ENCODE data around the gene TOGARAM2.

DNA sequence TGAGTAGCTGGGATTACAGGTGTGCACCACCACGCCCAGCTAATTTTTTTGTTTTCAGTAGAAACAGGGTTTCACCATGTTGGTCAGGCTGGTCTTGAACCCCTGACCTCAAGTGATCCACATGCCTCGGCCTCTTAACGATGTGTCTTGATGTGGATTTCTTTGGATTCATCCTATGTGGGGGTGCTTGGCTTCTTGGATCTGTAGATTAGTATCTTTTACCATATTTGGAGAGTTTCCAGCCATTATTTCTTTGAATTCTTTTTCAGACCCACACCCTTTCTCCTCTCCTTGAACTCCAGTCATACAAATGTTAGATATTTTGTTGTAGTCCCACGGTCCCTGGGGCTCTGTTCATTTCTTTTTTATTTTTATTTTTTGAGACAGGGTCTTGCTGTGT lies 6.8 kb upstream of the TOGARAM2 start:
- no peak for TF ChIP-seq RFX5 (IDR thresholded peaks at IDR 0.05; ENCODE audit: borderline replicate concordance, low read depth, low read length)
- TF ChIP-seq JUND (IDR thresholded peaks at IDR 0.05; ENCODE audit: low read length): no peak
- no peak for TF ChIP-seq SAP30 (IDR thresholded peaks at IDR 0.05; ENCODE audit: insufficient read depth, insufficient replicate concordance, low read length)
- TF ChIP-seq, protein P1, sequence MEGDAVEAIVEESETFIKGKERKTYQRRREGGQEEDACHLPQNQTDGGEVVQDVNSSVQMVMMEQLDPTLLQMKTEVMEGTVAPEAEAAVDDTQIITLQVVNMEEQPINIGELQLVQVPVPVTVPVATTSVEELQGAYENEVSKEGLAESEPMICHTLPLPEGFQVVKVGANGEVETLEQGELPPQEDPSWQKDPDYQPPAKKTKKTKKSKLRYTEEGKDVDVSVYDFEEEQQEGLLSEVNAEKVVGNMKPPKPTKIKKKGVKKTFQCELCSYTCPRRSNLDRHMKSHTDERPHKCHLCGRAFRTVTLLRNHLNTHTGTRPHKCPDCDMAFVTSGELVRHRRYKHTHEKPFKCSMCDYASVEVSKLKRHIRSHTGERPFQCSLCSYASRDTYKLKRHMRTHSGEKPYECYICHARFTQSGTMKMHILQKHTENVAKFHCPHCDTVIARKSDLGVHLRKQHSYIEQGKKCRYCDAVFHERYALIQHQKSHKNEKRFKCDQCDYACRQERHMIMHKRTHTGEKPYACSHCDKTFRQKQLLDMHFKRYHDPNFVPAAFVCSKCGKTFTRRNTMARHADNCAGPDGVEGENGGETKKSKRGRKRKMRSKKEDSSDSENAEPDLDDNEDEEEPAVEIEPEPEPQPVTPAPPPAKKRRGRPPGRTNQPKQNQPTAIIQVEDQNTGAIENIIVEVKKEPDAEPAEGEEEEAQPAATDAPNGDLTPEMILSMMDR (IDR thresholded peaks at IDR 0.05; ENCODE audit: control extremely low read depth in 1 of 3, insufficient read depth in 1 of 3, low read depth in 1 of 3, low read length in 3 of 3): no peak
- TF ChIP-seq JUN (IDR thresholded peaks at IDR 0.05; ENCODE audit: low read depth, low read length): no peak
- no peak for TF ChIP-seq NRF1 (IDR thresholded peaks at IDR 0.05; ENCODE audit: low read depth, low read length)
- TF ChIP-seq POLR2AphosphoS5 (IDR thresholded peaks at IDR 0.05; ENCODE audit: low read depth, low read length): no peak
- no peak for TF ChIP-seq EGR1 (IDR thresholded peaks at IDR 0.05; ENCODE audit: borderline replicate concordance, low read depth, low read length)
- TF ChIP-seq SUZ12 (IDR thresholded peaks at IDR 0.05; ENCODE audit: low read length): no peak
- no peak for TF ChIP-seq RBBP5 (IDR thresholded peaks at IDR 0.05; ENCODE audit: borderline replicate concordance, low read depth, low read length)
- no peak for TF ChIP-seq POLR2A (IDR thresholded peaks at IDR 0.05; ENCODE audit: control extremely low read depth in 1 of 2, low read depth in 2 of 2, low read length in 2 of 2)
- TF ChIP-seq, protein P2, sequence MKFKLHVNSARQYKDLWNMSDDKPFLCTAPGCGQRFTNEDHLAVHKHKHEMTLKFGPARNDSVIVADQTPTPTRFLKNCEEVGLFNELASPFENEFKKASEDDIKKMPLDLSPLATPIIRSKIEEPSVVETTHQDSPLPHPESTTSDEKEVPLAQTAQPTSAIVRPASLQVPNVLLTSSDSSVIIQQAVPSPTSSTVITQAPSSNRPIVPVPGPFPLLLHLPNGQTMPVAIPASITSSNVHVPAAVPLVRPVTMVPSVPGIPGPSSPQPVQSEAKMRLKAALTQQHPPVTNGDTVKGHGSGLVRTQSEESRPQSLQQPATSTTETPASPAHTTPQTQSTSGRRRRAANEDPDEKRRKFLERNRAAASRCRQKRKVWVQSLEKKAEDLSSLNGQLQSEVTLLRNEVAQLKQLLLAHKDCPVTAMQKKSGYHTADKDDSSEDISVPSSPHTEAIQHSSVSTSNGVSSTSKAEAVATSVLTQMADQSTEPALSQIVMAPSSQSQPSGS (IDR thresholded peaks at IDR 0.05; ENCODE audit: low read length): no peak

Measured in H1 (cell line).